Ovary (tissue), 9 donors: ENCODE results near the gene SURF4. TPM values are rescaled to one million over a fixed set of nuclear protein-coding genes. Genes with fewer than 3 reads are reported as not detected.

Source experiments
- DNase-seq, 5 donors: peaks; one replicate each; pipeline ENCODE4 v3.0.0-alpha.2; 2019 to 2020
- H3K27ac ChIP-seq, 2 donors: fragments of 200-600 bp; one replicate each; pipeline versions ENCODE4 v1.5.1 to v1.8.0; 2019 to 2022
- H3K27me3 ChIP-seq: fragments of 200-600 bp; one replicate; pipeline ENCODE4 v1.8.0; 2022
- H3K36me3 ChIP-seq: fragments of 200-600 bp; sonication (generic); one replicate; pipeline ENCODE4 v1.5.1; 2019
- H3K4me1 ChIP-seq: one replicate; pipeline ENCODE4 v1.8.1; 2013; ENCODE audit warnings: mild to moderate bottlenecking, moderate library complexity; ENCODE audit not compliant: insufficient read depth
- H3K4me3 ChIP-seq: fragments of 200-600 bp; sonication (generic); one replicate; pipeline ENCODE4 v1.5.1; 2017
- H3K9me3 ChIP-seq, 2 donors: fragments of 200-600 bp in 1 of 2; sonication (generic) in 1 of 2; one replicate each; pipeline versions ENCODE4 v1.5.1 to v1.8.1; 2013 to 2019; ENCODE audit warnings: mild to moderate bottlenecking in 1 of 2, moderate library complexity in 1 of 2
- CTCF ChIP-seq, 3 donors: fragments of 450-650 bp in 2 of 3; fragments of 200-600 bp in 1 of 3; IDR thresholded peaks; one replicate each; pipeline versions ENCODE4 v1.5.1 to v1.8.0; 2016 to 2022; ENCODE audit warnings: antibody characterized with exemption in 3 of 3, mild to moderate bottlenecking in 1 of 3
- EP300 ChIP-seq: sonication (generic); formaldehyde crosslinking; IDR thresholded peaks from one replicate; pipeline ENCODE4 v1.6.1; 2017; ENCODE audit warnings: antibody characterized with exemption
- POLR2A ChIP-seq: fragments of 450-650 bp; IDR thresholded peaks from one replicate; pipeline ENCODE4 v1.6.1; 2017; ENCODE audit warnings: antibody characterized with exemption, mild to moderate bottlenecking, moderate library complexity
- WGBS, 3 donors: extraction: QIAGEN DNeasy Blood & Tissue Kit in 1 of 3; methylation state at CpG; one replicate each; pipeline versions ENCODE4 v1.1.5 to v1.1.7; 2013 to 2017; 5-methylcytosine and 5-hydroxymethylcytosine counted together
- intact Hi-C, 4 donors: fragments of 100-400 bp; cut with DNase I; formaldehyde crosslinking; loops; one replicate each; pipeline versions ENCODE4 v1.11.0 to v1.15.1; 2022 to 2023
- polyA plus RNA-seq, 2 donors: library from polyadenylated mRNA; stranded (reverse); fragments of 200-250 nt in 1 of 2; fragments of 350-450 nt in 1 of 2; fragmentation: Illumina TruSeq in 1 of 2; extraction: RNeasy Lipid Tissue Mini Kit (QIAGEN cat#74804) in 1 of 2; gene quantifications; one replicate each; pipeline ENCODE4 v1.2.3, GENCODE V29; 2013 to 2014
- total RNA-seq, 7 donors: library from RNA; depleted of rRNA in 2 of 7; stranded (reverse); fragments of >200 nt in 2 of 7; fragmentation: NEBNext Ultra II Directional in 3 of 7; extraction: Animal tissue kit (Norgen Biotek cat#: 25700) in 3 of 7; gene quantifications; one replicate each; pipeline versions ENCODE4 v1.1.0 to v1.2.4, GENCODE V29; 2016 to 2023
- donor health status: DM: no; HTN: no; CAD: no; lungs with moderate emphysema.
- donor health status: DM: no; HTN: no; CAD: no.
- donor health status: Bipolar disorder and iron deficiency.
- donor health status: DM: yes; HTN: yes; CAD: no.
- donor health status: DM: no; HTN: no; CAD: no.
- donor health status: DM: yes; HTN: yes; CAD: no.

SURF4 gene
- total and polyA plus RNA-seq, 9 donors: 58.7 to 165 (median 107) TPM

DNA sequence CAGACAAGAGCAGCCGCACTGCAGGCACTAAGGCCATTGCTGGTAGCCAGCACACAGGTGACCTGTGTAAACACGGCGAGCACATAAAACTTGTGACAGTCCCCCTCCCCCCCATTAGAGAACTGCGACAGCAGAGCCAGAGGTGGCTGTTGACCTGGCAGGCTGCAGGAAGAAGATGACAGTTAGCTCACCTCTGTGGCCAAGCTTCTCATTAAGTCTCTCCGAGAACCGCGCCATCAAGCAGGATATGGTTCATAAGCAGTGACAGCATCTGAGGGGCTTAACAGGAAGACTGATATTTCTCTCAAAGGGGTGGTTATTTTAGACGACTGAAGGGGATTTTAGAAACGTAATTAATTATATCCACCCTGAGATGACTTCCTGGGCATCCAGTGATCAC lies 5.2 kb downstream of the SURF4 start:
- WGBS, 3 donors: 67 to 75% (median 74%) methylated on average over 9 of the region's 9 CpGs
- Histone ChIP-seq H3K9me3 (no peaks in the 10 kb centered on the region), H3K27me3 (no peaks in the 10 kb centered on the region), H3K36me3 (no peaks in the 10 kb centered on the region), H3K4me1 (peaks cover 11% of the 10 kb centered on the region), H3K4me3 (no peak overlapping the region), H3K27ac (no peak overlapping the region)
- DNase-seq: no peak
- intact Hi-C loops: no loop called here
- TF ChIP-seq POLR2A (no peak), CTCF (IDR thresholded peaks at IDR 0.05) (no peak), EP300 (no peak)

GRCh38 chr9:133369933-133370332 lies 5.9 kb downstream of the SURF4 start:
- Histone ChIP-seq H3K27me3 (no peaks in the 10 kb centered on the region), H3K4me1 (peaks cover 11% of the 10 kb centered on the region), H3K4me3 (no peak overlapping the region), H3K36me3 (no peaks in the 10 kb centered on the region), H3K27ac (no peak overlapping the region), H3K9me3 (no peaks in the 10 kb centered on the region)
- 77 to 80% (median 78%) methylated on average over 7 of the region's 7 CpGs for WGBS, 3 donors
- DNase-seq: no peak
- TF ChIP-seq CTCF (IDR thresholded peaks at IDR 0.05): no peak
- no peak for TF ChIP-seq EP300
- no peak for TF ChIP-seq POLR2A
- intact Hi-C loops: no loop called here

- intact Hi-C loops: no loop called here
Measured at GRCh38 chr9:133369422-133369821, 6.4 kb downstream of the SURF4 start.

GRCh38 chr9:133368249-133368881 lies 7.5 kb downstream of the SURF4 start:
- TF ChIP-seq EP300 (no peak), POLR2A (no peak), CTCF (IDR thresholded peaks at IDR 0.05) (no peak)
- H3K27ac ChIP-seq: no peak overlapping the region
- no peak for DNase-seq
- no peak overlapping the region for H3K4me3 ChIP-seq
- WGBS, 3 donors: 62 to 65% (median 64%) methylated on average over 18 of the region's 18 CpGs
- peaks cover 11% of the 10 kb centered on the region for H3K4me1 ChIP-seq
- intact Hi-C loops: no loop called here
- no peaks in the 10 kb centered on the region for H3K36me3 ChIP-seq
- no peaks in the 10 kb centered on the region for H3K27me3 ChIP-seq
- no peaks in the 10 kb centered on the region for H3K9me3 ChIP-seq

More at GRCh38 chr9:133369422-133369821, 6.4 kb downstream of the SURF4 start:
- Histone ChIP-seq H3K27ac (no peak overlapping the region), H3K27me3 (no peaks in the 10 kb centered on the region), H3K36me3 (no peaks in the 10 kb centered on the region), H3K4me1 (peaks cover 11% of the 10 kb centered on the region), H3K9me3 (no peaks in the 10 kb centered on the region), H3K4me3 (no peak overlapping the region)
- TF ChIP-seq POLR2A: no peak
- TF ChIP-seq EP300: no peak
- no peak for TF ChIP-seq CTCF (IDR thresholded peaks at IDR 0.05)
- 64 to 76% (median 70%) methylated on average over 6 of the region's 6 CpGs for WGBS, 3 donors
- no peak for DNase-seq
